Spinal cord (tissue), 9 donors: ENCODE measurements around the gene ATP7A. TPM values are rescaled to one million over a fixed set of nuclear protein-coding genes. Genes with fewer than 3 reads are reported as not detected.

ENCODE experiments used
- DNase-seq, 6 donors: peaks; one replicate each; pipeline versions ENCODE4 v3.0.0 to v3.0.0-alpha.2; 2013 to 2015; ENCODE audit warnings: low spot score in 6 of 6, low read depth in 4 of 6
- H3K27ac ChIP-seq: one replicate; pipeline ENCODE4 v1.5.1; 2013; ENCODE audit warnings: low read depth, low read length, control low read depth
- H3K27me3 ChIP-seq: one replicate; pipeline ENCODE4 v1.6.1; 2013; ENCODE audit warnings: low read length; ENCODE audit not compliant: control insufficient read depth, insufficient read depth
- H3K36me3 ChIP-seq: one replicate; pipeline ENCODE4 v1.6.1; 2013; ENCODE audit warnings: low read length; ENCODE audit not compliant: control insufficient read depth, insufficient read depth
- H3K4me1 ChIP-seq: one replicate; pipeline ENCODE4 v1.6.1; 2013; ENCODE audit warnings: low read length; ENCODE audit not compliant: control insufficient read depth, insufficient read depth
- H3K4me3 ChIP-seq: one replicate; pipeline ENCODE4 v1.5.1; 2013; ENCODE audit warnings: low read depth, low read length, control low read depth
- H3K9me3 ChIP-seq: one replicate; pipeline ENCODE4 v1.6.1; 2013; ENCODE audit warnings: low read length; ENCODE audit not compliant: control insufficient read depth, insufficient read depth
- polyA plus RNA-seq, 2 donors: library from polyadenylated mRNA; unstranded; fragments of 120-200 nt; gene quantifications; one replicate each; pipeline ENCODE4 v1.2.1, GENCODE V29; 2013; ENCODE audit not compliant: insufficient read length in 2 of 2
- small RNA-seq: library from RNA; depleted of rRNA; stranded (forward); fragments of <200 nt; gene quantifications from one replicate; pipeline ENCODE3, GENCODE V24; 2014; ENCODE audit warnings: low replicate concordance
- total RNA-seq, 2 donors: library from RNA; depleted of rRNA in 1 of 2; stranded (reverse); fragments of 120-200 nt in 1 of 2; fragments of >200 nt in 1 of 2; gene quantifications; one replicate each; pipeline versions ENCODE4 v1.2.3 to v1.2.4, GENCODE V29; 2013 to 2014

ATP7A gene
- total and polyA plus RNA-seq, 4 donors: 7.2 to 19.8 (median 12.6) TPM

GRCh38 chrX:78098108-78098507, 187.6 kb downstream of the ATP7A start:
- H3K36me3 ChIP-seq: no peaks in the 10 kb centered on the region
- no peaks in the 10 kb centered on the region for H3K9me3 ChIP-seq
- H3K27ac ChIP-seq: no peak overlapping the region
- H3K4me1 ChIP-seq: no peaks in the 10 kb centered on the region
- no peaks in the 10 kb centered on the region for H3K27me3 ChIP-seq
- no peak overlapping the region for H3K4me3 ChIP-seq
- DNase-seq: no peak

Small RNA genes within 50 kb of the gene (small RNA-seq; reads per million reads assigned to genes)
- not detected for gene RN7SL460P

Other genes with a start within 250 kb of the ATP7A start
- gene ATRX, start 124.5 kb upstream of the ATP7A start, total RNA-seq: 100 to 1,000 TPM in 1 of 2 donors, 10 to 100 TPM in 1; 95.4 to 213 TPM
- gene ATRX, start 124.5 kb upstream of the ATP7A start, polyA plus RNA-seq: 10 to 100 TPM; 51.0 to 76.2 TPM
- 10 to 100 TPM; 66.2 to 66.8 TPM for gene MAGT1, start 15.3 kb upstream of the ATP7A start, total RNA-seq
- 10 to 100 TPM; 31.3 to 35.4 TPM for gene MAGT1, start 15.3 kb upstream of the ATP7A start, polyA plus RNA-seq
- gene COX7B, start 11.2 kb upstream of the ATP7A start, total RNA-seq: 100 to 1,000 TPM; 283 to 480 TPM
- gene COX7B, start 11.2 kb upstream of the ATP7A start, polyA plus RNA-seq: 100 to 1,000 TPM; 287 to 289 TPM
- gene PGAM4, start 58.9 kb downstream of the ATP7A start, total RNA-seq: 1 to 10 TPM in 1 of 2 donors, not detected in 1; 1.3 TPM
- under 1 TPM; 0.45 to 0.51 TPM for gene PGAM4, start 58.9 kb downstream of the ATP7A start, polyA plus RNA-seq
- gene PGK1, start 193.6 kb downstream of the ATP7A start, total RNA-seq: 100 to 1,000 TPM; 147 to 280 TPM
- gene PGK1, start 193.6 kb downstream of the ATP7A start, polyA plus RNA-seq: 100 to 1,000 TPM; 348 to 397 TPM
- gene TAF9B, start 229.0 kb downstream of the ATP7A start, total RNA-seq: 10 to 100 TPM; 30.3 to 43.6 TPM
- gene TAF9B, start 229.0 kb downstream of the ATP7A start, polyA plus RNA-seq: 10 to 100 TPM; 43.4 to 55.7 TPM